HUDEP-2 (cell line): ENCODE measurements around the gene ANKS1B.

Source experiments
- DNase-seq, 76 experiments: peaks; one replicate each; lab custom pipeline; 2025; ENCODE audit not compliant: unreplicated experiment in 76 of 76; lab: John Stamatoyannopoulos, UW

ANKS1B gene

DNA sequence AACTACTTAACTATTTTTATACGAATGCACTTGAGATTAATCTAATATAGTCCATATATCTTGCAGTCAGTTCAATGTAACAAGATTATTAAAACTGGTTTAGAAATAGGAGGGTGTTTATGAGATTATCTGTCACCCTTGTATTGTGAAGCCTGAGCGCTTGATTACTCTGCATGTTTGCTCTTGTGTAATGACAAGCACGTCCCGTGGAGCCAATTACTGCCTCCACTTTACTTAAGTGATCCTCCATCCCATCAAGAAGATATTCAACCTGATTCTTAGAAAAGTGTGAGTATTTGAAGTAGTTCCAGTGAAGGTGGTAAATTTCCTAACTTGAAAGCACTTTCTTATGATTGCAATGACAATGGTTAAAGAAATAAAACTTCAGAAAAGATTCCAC lies 752.4 kb downstream of the ANKS1B start:
- no peak for DNase-seq

DNA sequence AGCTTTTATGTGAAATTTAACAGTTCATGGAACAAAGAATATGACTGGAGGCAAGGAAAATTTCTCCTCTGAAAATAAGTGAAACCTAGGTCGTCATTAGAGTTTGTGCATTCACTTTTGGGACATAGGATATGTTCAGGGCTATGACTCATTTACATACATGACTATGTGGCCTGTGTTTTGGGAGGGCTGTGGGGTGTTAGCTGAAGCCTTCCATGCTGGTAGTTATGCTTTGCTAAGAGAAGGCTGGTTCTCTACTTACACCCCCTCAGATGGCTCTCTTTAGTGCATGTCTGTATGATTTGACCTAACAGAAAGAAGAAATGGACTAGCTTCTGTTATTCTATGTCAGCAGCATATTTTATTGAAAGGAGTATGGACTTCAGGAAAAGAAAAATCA lies 753.7 kb downstream of the ANKS1B start:
- DNase-seq = no peak

DNA sequence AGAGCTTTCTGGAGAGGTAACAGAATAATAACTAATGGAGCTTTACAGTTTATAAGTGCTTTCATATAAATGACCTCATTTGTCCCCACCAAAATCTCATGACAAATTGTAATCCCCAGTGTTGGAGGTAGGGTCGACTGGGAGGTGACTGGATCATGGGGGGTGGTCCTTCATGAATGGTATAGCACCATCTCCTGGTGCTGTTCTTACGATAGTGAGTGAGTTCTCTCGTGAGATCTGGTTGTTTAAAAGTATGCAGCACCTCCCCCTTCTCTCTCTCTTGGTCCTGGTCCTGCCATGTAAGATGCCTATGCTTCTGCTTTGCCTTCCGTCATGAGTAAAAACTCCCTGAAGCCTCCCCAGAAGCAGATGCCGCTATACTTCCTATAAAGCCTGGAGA lies 760.5 kb downstream of the ANKS1B start:
- no peak for DNase-seq

DNA sequence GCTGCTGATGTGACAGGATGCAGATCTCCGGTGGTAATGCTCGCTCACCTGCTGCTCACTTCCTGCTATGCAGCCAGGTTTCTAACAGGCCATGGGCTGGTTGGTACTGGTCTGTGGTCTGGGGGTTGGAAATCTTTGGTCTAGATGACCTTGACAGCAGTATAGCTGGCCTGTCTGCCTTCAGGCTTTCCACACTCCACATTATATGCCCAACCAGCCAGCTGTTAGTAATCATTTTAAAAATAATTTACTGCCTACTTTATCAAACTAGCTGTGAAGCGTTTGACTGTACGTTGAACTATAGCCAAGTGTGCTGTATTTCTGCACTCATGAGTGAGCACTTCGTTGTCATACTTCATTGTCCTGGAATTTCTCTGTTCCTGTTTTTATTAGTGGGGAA lies 761.2 kb downstream of the ANKS1B start:
- no peak for DNase-seq

DNA sequence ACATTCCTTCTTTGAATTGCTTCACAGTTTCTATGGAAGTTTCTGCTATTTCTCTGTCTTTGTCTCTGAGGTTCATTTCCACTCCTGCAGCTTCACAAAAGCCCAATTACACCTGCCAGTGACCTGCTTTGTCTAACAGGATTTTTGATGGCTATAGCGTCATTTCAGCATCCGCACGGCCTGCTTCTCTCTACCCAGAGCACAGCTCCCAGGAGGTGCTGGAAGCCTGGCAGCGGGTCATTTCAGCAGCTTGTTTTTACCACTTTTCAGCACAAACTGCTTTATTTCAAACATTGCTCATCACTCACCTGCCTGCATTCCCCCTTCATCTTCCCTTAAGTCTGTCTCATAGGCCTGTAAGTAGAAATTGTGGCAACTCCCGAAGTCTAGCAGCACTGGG lies 771.7 kb downstream of the ANKS1B start:
- no peak for DNase-seq

DNA sequence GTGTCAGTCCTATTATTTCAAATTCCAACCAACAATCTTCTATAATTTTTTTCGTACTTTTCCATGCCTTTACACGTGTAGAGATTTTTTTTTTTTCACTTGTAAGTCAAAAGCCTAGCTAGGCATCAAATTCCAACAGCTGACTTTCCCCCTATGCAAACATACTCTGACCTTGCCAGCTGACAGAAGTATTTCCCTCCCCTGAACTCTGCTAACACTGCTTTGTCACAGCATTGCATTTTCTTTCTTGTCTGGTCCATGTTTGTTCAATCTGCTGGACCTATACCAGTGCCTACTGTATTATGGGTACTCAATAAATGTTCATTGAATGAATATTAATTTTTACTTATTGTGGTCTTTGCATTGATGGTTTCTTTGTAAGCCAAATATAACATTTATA lies 772.5 kb downstream of the ANKS1B start:
- DNase-seq = no peak

DNA sequence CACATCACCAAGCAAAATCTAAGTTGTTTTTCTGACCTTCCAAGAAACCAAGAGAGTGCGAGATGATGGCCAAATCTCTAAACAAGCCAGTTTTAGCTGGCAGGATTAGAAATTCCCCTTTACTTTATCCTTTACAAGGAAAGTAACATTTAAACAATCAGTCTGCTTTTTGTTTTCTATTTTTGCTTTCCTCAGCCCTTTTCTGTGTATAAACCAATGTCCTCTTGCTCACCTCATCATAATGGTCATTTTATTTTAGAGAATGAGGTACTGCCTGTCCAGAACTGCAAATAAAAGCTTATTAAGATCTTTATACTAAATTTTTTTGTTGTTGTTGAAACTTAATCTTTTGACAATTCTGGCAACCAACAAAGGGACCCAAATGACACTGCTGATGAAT lies 779.6 kb downstream of the ANKS1B start:
- DNase-seq = no peak

DNA sequence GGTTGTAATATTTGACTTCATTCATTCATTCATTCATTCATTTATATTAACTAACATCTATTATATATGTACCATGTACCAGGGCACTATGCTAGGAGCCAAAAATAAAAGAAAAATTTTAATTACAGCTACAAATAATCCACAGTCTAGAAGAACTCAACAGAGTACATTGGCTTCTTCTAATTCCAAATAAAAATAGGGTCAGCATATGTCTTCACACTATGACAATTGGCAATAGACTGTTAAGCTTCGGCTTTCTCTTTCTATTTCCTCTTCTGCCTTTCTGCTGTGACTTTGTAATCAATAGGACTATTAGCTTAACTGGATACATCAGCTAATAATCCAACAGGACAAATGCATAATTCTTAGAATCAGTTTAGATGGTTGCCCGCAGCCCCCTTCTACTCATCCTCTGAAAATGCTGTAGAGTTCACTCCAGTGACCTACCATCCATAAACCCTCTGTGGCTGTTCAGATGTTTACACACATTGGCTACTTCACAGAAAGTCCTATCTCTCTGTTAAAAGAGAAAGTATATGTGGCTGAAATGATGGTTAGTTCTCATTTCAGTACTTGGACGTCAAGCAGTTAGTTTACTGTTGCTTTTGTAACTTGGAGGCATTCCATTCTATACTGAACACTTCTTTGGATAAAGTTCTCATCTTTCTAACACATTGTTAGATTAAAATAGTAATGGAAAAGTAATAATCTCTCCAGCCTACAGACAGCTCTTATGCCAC lies 782.7 kb downstream of the ANKS1B start:
- DNase-seq = no peak

DNA sequence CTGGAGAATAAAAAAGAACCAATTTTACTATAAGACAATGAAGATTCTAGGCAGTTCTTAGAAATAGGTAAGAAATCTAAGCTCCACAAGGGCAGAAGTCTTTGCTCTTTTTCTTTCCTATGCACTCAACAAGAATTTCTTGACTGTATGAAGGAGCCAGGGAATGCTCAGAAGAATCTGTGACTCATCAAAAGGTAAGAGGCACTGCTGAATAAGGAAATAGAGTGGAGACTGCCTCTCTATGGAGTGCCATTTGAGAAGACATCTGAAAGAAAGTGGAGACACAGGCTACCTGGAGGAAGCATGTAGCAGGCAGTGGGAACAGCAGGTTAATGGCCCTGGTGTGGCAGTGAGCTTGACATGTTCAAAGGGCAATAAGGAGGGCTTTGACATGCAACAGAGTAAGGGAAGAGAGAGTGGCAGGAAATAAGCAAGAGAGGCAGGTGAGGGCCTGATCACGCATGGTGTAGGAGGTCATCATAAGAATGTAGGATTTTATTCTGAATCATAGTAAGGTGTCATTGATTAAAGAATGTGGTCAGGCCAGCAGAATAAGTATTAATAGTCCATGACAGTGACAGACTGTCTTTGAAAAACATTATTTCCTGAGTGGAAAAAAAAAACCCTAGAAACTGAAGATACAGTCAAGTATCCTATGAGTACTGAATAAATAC lies 783.9 kb downstream of the ANKS1B start:
- no peak for DNase-seq

DNA sequence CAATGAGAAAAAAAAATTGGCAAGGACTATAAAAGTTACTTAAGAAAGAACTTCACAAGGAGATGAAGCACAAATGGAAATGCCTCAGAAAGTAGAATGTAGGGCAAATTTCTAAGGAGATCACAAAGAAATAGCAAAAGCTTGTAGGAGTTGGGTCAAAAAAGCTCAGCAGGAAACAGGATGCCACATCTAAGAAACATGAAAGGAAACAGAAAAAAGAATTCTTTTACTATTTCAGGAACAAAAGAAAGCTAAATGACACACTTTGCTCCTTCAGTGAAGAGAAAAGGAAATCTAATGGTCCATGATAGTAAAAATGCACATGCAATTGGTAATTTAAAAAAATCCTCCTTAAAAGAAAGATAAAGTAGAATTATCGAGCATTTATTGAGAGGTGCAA lies 789.3 kb downstream of the ANKS1B start:
- DNase-seq = no peak

DNA sequence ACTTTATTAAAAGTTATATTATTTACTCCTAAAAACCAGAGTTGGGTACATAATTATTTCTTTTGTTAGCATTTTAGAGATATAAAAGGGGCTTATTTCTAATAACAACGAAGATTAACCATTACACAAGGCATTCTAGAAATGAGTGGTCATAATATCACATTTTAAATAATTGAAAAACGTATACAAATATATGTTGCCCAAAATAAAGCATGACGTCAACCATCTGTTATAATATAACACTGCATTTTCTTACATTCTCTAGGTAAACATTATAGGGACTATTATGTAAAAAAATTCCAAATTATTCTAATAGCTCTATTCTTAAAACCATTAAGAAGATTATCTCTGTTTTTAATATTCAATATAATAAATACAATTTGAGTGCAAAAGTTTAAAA lies 792.2 kb downstream of the ANKS1B start:
- no peak for DNase-seq

DNA sequence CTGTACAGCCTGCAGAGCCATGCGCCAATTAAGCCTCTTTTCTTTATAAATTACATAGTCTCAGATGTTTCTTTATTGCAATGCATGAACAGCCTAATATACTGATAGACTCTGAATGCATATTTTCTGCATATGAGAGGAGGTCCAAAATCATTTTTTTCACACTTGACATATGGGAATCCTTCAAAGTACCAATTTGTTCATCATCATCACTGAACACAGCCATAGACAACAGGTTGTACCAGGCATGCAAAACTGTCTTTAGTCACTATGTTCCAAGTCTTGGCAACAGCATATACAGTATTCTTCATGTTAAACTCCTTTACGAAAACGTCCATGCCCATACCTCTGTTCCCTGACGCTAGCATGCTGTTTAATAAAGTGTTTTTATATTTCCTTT lies 807.9 kb downstream of the ANKS1B start:
- no peak for DNase-seq

DNA sequence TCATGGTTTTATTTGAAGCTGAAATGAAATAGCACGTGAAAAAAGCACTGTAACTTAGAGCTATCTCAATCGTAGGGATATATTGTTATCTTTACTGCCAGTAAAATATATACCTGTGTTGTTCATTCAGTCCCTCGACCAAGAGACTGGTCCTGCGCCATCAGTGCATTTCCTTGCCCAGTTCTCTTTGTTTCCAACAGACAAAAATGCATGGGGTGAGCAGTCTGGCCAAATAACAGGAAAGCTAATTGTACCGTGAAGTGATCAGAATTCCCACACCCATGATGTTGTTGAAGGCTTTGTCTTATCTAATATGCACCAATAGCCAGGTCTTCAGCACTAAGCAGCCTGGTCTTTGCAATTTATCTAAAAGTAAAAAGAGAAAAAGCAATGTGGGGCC lies 814.3 kb downstream of the ANKS1B start:
- DNase-seq = no peak

DNA sequence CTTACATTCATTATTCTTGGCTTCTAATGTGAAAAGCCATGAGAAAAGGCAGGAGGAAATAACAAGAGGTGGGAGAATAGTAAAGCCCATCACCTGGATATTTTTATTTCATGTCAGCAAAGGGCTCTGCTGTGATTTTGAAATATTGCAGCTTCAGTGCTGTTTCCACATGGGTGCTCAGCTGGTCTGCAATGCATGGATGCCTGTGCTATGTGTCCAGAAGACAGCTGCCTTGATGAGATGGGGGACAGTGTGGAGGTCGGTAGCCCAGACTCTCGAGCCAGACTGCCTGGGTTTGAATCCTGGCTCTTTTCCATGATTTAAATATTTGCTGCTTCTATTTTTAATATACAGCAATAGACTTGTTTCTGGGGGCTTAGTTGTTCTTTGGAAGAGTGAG lies 814.7 kb downstream of the ANKS1B start:
- no peak for DNase-seq

DNA sequence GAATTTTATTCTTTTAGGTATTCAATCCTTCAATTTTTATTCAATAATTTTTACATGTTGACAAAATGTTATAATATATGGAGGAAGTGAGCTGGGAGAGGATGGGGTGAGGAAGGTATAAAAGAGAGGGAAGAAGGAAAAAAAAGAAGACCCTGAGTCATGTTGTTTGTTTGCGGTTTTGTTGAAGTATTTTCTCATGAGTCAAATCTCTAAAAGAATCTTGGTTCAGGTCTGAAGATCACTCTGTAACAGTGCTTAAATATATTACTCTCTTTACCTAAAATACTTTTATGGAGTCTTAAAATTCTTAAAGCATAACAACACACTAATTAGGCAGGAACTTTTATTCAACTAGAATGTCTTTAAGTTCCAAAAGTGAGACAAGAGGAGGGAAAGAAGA lies 826.8 kb downstream of the ANKS1B start:
- no peak for DNase-seq

DNA sequence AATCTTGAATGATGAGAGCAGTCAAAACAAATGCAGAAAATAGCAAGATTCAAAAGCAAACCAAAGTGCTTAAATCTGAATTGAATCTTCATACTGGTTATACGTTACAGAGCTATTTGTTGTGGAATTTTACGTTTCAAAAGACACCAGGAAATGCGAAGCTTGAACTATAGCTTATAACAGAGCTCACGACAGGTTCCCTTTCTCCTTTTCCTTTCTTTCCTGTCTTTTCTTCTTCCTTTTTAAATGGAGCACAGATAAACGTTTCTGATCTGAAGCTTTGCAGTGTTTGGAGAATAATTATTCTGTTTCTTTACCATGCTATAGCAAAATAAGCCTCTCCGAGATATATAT lies 829.8 kb downstream of the ANKS1B start:
- DNase-seq = no peak

DNA sequence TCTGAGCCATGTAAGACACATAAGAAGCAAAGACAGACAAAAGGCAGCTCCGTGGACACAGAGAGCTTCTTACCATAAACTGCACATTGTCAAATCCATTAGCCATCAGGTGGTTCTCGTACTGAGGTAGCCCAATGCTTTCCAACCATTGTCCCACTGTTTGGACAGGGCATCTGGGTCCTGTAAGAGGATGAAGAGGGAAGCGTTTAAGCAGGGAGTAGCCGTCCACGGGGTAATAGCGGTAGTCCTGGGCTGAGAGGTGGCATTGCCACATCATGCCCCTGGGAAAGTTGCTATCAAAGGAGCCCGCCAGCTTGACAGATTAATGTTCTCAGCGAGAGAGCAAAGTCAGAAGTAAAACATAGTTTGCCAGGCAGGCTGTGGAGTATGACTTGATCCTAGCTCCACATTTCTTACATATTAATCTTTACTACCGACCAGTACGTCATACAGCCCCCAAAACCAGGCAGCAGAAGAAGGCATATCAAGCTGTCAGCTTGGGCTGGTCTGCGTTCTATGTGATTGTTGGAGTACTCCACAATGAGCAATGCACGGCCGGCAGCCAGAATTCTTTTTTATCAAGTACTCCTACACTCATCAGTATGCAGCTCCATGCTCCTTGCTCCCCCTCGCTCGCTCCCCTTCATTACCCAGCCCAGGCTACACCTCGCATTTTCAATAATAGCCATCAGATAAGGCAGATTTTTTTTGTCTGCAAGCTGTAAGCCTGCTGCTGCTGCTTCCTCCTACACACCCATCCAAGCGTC lies 830.3 kb downstream of the ANKS1B start:
- no peak for DNase-seq

DNA sequence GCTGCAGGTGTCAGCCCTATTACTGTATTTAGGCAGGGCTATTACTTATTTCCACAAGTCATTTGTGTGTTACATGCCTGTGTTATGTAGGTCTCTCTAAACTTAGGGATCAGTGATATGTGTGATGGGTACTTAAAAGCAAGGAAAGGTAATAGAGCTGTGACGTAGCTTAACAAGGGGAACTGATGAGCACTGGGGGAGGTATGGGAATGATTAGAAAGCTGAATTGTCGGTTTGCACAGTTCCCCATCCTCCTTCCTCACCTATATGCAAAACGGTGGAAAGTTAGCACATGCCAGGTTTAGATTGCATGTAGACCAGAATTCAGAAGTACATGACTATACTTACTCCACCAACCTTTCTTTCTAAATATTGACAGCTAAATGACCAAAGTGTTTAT lies 831.4 kb downstream of the ANKS1B start:
- no peak for DNase-seq

DNA sequence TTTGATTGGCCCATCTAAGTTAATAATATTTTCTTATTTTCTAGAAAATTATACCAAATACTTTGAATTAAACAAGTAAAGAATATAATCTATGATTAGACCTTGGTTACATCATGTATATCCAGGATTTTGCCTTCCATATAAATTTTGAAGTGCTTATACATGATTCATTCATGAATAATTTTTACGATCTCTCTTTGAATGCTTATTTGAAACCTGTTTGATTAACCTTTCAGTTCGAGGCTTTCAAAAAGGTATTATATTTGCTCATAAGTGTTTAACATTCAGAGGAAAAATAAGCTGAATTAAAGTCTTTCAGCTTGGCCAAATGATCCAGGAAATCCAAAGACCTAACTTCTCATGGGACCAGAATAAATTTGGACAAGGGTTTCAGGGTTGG lies 832.4 kb downstream of the ANKS1B start:
- DNase-seq = no peak

DNA sequence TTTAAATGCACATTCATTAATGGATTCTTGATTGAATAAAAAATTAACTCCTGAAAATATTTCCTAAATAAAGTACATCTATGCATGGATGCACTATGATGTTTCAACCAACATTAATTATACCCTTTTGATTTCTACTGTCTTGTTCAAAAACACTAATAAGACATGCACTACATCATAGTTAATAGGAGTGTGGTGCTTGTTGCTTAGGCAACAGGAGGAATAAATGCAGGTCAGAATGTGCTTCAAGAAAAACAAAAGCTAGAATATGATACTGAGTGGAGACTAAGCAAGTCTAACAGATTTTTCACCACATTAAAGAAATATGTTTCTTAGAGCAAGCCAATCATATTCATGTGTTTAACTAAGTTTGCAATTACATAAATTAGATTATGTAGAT lies 833.0 kb downstream of the ANKS1B start:
- DNase-seq = no peak

DNA sequence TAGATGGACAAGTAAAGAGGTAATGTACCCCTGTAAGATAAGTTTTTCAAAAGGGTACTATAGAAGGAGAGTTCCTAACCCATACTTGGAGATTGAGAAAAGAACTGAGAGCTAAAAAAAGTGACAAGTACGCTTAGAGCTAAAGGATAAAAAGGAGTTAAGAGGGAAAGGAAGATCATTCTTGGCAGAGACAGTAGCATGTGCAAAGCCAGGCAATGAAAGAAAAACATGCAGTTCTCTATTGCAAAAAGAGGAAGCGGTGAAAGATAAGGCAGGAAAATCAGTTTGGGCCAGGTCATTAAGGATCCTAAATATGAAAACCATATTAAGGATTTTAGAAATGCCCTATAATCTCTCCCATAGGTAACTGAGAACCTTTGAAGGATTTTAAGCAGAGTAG lies 837.6 kb downstream of the ANKS1B start:
- no peak for DNase-seq

DNA sequence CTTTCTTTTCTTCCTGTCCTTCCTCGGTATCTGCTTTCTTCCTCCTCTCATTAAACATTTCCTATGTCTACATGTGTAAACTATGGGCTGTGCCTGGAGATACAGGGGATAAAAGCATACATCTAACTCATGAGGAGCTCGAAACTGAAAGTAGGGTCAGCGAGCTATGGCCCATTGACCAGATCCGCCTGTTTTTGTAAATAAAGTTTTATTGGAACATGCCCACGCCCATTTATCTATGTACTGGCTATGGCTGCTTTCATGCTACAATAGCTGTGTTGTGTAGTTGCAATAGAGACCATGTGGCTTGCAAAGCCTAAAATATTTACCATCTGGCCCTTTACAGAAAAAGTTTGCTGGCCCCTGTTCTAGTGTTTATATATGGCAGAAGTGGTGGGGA lies 838.0 kb downstream of the ANKS1B start:
- DNase-seq = no peak
